Thyroid gland (tissue), 4 donors: ENCODE results near the gene PTPRU.

ENCODE experiments used
- POLR2A ChIP-seq, 2 donors: fragments of 450-650 bp; IDR thresholded peaks; one replicate each; pipeline ENCODE4 v1.6.1; 2017; ENCODE audit warnings: antibody characterized with exemption in 2 of 2, mild to moderate bottlenecking in 2 of 2, moderate library complexity in 1 of 2
- TF ChIP-seq, protein P1 (sequence below), 6 experiments: fragments of 200-600 bp in 3 of 6; fragments of 450-650 bp in 3 of 6; sonication (generic) in 3 of 6; IDR thresholded peaks; one replicate each; pipeline ENCODE4 v1.5.1; 2016 to 2019; ENCODE audit warnings: antibody characterized with exemption in 6 of 6, mild to moderate bottlenecking in 2 of 6, inconsistent platforms in 1 of 6, moderate library complexity in 1 of 6

DNA sequence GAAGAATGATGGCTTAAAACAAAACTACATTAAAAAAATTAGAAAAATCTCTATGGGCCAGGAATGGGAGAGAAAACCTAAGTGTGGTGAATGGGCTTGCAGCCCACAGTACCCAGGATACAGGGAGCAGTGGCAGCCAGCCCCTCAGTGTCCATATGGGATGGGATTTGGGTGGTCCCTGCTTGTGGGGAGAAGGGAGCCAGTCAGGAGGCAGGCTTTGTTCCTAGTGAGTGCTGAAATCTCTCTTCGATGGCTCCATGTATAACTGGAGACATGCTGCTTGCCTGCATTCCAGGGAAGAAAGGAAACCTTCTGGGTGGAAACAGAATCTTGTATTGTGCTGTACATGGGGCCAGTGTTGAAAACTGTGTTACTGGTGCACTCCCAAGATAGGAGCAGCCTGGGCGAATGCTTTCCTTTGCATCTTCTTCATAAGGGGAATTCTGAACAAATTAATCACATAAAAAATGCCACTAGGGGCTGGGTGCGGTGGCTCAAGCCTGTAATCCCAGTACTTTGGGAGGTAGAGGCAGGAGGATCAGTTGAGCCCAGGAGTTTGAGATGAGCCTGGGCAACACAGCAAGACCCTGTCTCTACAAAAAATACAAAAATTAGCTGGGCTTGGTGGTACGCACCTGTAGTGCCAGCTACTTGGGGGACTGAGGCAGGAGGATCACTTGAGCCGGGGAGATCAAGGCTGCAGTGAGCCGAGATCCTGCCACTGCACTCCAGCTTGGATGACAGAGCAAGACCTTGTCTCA, 36.0 kb downstream of the PTPRU start:
- no peak for TF ChIP-seq POLR2A (IDR thresholded peaks at IDR 0.05)
- TF ChIP-seq, protein P1, sequence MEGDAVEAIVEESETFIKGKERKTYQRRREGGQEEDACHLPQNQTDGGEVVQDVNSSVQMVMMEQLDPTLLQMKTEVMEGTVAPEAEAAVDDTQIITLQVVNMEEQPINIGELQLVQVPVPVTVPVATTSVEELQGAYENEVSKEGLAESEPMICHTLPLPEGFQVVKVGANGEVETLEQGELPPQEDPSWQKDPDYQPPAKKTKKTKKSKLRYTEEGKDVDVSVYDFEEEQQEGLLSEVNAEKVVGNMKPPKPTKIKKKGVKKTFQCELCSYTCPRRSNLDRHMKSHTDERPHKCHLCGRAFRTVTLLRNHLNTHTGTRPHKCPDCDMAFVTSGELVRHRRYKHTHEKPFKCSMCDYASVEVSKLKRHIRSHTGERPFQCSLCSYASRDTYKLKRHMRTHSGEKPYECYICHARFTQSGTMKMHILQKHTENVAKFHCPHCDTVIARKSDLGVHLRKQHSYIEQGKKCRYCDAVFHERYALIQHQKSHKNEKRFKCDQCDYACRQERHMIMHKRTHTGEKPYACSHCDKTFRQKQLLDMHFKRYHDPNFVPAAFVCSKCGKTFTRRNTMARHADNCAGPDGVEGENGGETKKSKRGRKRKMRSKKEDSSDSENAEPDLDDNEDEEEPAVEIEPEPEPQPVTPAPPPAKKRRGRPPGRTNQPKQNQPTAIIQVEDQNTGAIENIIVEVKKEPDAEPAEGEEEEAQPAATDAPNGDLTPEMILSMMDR (IDR thresholded peaks at IDR 0.05) = no peak
